Mononuclear cell (primary cell): ENCODE data around the gene SRM. TPM values are rescaled to one million over a fixed set of nuclear protein-coding genes. Genes with fewer than 3 reads are reported as not detected.
"Not testable (repeated sequence)": the region's sequence is repeated elsewhere in the genome, so short reads cannot be mapped to it uniquely, and the experiment has no call there.

Source experiments
- H3K27me3 ChIP-seq: 2 replicates; pipeline ENCODE4 v1.6.0; 2011; ENCODE audit warnings: low read length, control low read depth; ENCODE audit not compliant: insufficient read depth
- H3K4me1 ChIP-seq: 2 replicates; pipeline ENCODE4 v1.5.1; 2011; ENCODE audit warnings: mild to moderate bottlenecking, low read length, control low read depth; ENCODE audit not compliant: insufficient read depth
- H3K4me3 ChIP-seq: 2 replicates; pipeline ENCODE4 v1.5.1; 2011; ENCODE audit warnings: mild to moderate bottlenecking, low read length, moderate library complexity
- H3K9me3 ChIP-seq: 2 replicates; pipeline ENCODE4 v1.5.1; 2011; ENCODE audit warnings: low read depth, mild to moderate bottlenecking, control low read depth, low read length
- total RNA-seq: library from RNA; depleted of rRNA; stranded (reverse); fragments of >200 nt; gene quantifications from one replicate; pipeline ENCODE4 v1.2.3, GENCODE V29; 2012

The SRM gene
- 7.9 TPM for total RNA-seq

DNA sequence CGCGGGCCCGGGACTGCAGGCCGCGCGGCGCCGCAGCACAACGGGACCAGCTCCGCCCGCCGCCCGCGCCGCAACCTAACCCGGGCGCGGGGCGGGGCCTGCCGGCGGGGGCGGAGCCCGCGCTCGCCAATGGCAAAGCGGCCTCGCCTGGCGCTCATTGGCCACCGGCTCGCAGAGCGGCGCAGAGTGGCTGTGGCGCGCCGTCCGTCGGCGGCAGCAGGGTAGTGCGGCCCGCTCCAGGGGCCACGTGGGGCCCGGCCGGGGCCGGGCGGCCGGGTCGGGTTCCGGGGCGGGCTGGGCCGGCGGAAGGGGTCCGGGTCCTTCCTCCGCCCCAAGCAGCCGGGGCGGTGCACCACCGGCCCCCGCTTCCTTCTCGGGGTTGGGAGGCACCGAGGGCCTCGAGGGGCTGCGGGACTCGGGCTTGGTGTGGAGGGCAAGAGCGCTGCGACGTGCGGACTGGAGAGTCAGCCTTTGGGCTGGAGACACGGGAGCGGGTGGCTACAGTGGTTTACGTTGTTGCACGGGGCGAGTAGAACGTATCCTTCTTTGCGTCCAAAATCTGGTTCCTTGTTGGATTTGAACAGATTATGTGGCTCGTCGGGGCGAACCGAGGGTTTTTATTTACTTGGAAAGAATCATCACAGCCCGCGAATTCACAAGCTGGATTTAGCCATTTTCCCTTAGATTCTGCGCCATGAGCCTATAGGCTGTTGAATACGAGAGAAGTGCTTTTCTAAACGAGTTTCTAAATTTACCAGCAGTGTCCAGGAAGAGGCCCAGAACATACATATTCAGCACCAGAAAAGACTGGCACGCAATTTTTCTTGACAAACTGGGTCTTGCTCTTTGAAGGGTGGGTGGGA is at the start of gene SRM:
TSS of gene SRM (minus strand) at position 51 of the 863 bp plus-strand sequence. CDS start 75 bp downstream, outside the sequence.
- Histone ChIP-seq H3K4me3 (peak within 1 kb of the TSS; percentile 73), H3K4me1 (peaks cover 29% of the 10 kb centered on the region), H3K27me3 (no peaks in the 10 kb centered on the region), H3K9me3 (no peaks in the 10 kb centered on the region)

GRCh38 chr1:11109047-11109760 is 49.4 kb upstream of the SRM start:
- H3K4me1 ChIP-seq, result no peaks in the 10 kb centered on the region
- H3K9me3 ChIP-seq, result no peaks in the 10 kb centered on the region
- H3K4me3 ChIP-seq, result no peak overlapping the region
- no peaks in the 10 kb centered on the region for H3K27me3 ChIP-seq

- Histone ChIP-seq H3K4me3 (no peak overlapping the region), H3K4me1 (no peaks in the 10 kb centered on the region), H3K9me3 (no peaks in the 10 kb centered on the region), H3K27me3 (no peaks in the 10 kb centered on the region)
Observed at GRCh38 chr1:11107599-11107998, 47.8 kb upstream of the SRM start.

DNA sequence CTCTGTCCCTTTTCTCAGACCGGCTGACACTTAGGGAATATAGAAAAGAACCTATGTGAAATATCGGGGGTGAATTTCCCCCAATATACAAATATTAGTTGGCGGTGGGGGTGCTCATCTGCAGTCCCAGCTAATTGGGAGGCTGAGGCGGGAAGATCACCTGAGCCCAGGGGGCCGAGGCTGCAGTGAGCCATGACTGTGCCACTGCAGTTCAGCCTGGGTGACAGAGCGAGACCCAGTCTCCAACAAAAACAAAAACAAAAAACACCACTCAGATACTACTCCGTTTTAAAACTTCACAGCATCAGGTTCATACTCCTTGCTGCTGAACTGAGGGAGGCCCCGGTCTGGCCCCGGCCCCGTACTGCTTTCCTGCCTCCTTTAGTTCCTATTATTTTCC is 45.8 kb upstream of the SRM start:
- Histone ChIP-seq H3K4me3 (no peak overlapping the region), H3K4me1 (no peaks in the 10 kb centered on the region), H3K9me3 (no peaks in the 10 kb centered on the region), H3K27me3 (no peaks in the 10 kb centered on the region)

DNA sequence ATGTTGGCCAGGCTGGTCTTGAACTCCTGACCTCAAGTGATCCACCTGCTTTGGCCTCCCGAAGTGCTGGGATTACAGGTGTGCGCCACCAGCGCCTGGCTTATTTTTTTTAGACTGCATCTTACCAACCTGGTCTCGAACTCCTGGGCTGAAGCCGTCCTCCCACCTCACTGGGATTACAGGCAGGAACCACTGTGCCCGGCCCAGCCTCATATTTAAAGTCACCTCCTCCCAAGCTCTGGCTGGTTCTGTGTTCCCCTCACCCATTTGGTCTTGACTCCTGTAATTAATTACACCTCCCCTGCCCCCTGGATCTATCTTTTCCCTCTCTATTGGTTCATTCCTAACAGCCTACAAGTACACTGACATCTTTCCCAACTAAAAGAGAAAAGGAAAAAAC is 41.5 kb upstream of the SRM start:
- Histone ChIP-seq H3K4me3 (no peak overlapping the region), H3K27me3 (no peaks in the 10 kb centered on the region), H3K9me3 (no peaks in the 10 kb centered on the region), H3K4me1 (peaks cover 12% of the 10 kb centered on the region)

GRCh38 chr1:11100806-11101205 is 41.0 kb upstream of the SRM start:
- H3K27me3 ChIP-seq, H3K9me3 ChIP-seq, H3K4me3 ChIP-seq: not testable (repeated sequence)
- peaks cover 12% of the 10 kb centered on the region for H3K4me1 ChIP-seq

DNA sequence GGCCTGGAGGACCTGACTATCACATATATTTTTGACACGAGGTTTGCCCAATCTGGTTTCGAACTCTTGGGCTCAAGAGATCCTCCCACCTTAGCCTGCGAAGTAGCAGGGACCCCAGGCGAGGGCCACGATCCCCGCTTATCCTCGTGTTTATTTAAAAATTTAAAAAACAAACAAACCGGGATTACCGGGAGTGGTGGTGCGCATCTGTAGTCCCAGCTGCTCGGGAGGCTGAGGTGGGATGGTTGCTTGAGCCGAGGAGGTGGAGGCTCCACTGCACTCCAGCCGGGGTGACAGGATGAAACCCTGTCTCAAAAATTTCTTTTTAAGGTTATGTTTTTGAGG is 40.3 kb upstream of the SRM start:
- H3K4me1 ChIP-seq, result peaks cover 12% of the 10 kb centered on the region
- H3K27me3 ChIP-seq, result no peaks in the 10 kb centered on the region
- H3K4me3 ChIP-seq, result peak overlapping the region; percentile 97
- no peaks in the 10 kb centered on the region for H3K9me3 ChIP-seq

DNA sequence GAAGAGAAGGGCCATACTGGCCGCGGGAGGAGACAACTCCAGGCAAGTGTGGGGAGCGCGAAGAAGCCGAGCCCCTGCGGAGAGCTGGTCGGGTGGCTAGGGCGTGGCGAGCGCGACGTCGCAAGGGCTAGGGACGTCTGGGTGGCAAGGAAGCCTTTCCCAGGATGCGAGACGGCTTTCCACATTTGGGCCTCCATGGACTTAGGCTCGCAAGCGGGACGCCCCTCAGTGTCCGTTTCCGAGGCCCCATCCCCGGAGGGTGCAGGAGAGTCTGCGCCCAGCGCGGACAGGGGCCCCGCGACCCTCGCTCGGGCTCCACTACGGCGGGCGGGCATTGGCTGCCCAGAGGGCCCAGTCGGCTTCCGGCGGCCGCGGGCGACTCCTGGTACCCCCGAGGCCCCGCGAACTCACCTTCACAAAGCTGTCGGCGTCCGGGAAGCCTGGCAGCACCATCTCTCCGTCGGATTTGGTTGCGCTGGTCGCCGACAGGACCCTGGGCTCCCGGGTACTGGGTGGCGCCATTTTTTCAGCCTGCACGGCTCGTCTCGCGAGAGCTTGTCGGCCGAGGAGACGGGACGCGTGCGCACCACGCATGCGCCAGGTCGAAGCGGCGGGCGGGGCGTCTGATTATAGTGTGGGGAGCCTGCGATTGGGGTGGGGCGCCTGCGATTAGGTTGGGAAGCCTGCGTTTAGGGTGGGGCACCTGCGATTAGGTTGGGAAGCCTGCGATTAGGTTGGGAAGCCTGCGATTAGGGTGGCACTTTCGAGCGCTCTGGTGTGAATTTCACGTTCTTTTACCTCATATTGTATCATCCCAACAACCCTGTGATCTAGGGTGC is 39.7 kb upstream of the SRM start, which contains the start of gene EXOSC10:
TSS of gene EXOSC10 (minus strand) at position 560 of the 839 bp plus-strand sequence. CDS start at position 522, 38 bp downstream.
- peak within 1 kb of the TSS; percentile 97 for H3K4me3 ChIP-seq
- no peaks in the 10 kb centered on the region for H3K27me3 ChIP-seq
- no peaks in the 10 kb centered on the region for H3K9me3 ChIP-seq
- peaks cover 12% of the 10 kb centered on the region for H3K4me1 ChIP-seq

DNA sequence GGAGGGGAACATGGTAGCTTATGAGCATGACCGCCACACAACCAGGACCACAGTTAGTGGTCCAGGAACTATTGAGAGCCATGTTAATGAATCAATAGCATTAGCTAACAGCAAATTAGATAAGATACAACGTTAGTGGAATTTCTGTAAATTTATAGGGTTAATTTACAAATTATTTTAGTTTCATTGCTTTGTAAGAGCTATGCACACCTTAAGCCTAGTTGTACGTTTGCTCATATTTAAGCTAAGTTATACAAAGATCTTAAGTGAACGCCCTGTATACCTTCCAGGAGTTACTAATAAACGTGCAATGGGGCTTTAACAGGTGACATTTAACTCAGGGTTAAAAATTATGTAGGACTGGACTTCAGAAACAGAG is 39.1 kb upstream of the SRM start:
- H3K4me1 ChIP-seq, result peaks cover 12% of the 10 kb centered on the region
- no peaks in the 10 kb centered on the region for H3K27me3 ChIP-seq
- peak overlapping the region; percentile 97 for H3K4me3 ChIP-seq
- no peaks in the 10 kb centered on the region for H3K9me3 ChIP-seq

DNA sequence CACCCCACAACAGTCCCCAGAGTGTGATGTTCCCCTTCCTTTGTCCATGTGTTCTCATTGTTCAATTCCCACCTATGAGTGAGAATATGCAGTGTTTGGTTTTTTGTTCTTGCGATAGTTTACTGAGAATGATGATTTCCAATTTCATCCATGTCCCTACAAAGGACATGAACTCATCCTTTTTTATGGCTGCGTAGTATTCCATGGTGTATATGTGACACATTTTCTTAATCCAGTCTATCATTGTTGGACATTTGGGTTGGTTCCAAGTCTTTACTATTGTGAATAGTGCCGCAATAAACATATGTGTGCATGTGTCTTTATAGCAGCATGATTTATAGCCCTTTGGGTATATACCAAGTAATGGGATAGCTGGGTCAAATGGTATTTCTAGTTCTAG is 24.0 kb upstream of the SRM start:
- H3K4me1 ChIP-seq, H3K27me3 ChIP-seq, H3K9me3 ChIP-seq, H3K4me3 ChIP-seq: not testable (repeated sequence)

DNA sequence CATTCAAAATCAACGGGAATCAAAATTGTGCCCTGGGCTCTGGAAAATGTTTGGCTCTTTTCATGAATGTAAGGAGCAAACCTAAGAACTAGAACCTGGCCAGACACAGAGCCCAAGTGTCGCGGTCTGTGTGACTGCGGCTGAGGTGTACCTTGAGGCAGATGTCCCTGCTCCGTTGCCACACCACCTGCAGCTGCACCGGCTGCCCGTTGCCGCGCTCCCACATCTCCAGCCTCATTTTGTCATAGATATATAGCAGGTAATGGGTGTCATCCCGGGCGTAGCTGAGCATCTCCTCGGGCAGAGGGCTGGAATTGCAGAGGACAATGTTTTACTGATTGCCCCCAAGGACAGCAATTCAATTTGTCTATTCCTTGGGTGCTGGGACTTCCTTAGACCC is 21.1 kb upstream of the SRM start:
- no peak overlapping the region for H3K4me3 ChIP-seq
- H3K9me3 ChIP-seq, result no peaks in the 10 kb centered on the region
- H3K27me3 ChIP-seq, result no peaks in the 10 kb centered on the region
- H3K4me1 ChIP-seq, result no peaks in the 10 kb centered on the region

GRCh38 chr1:11078631-11079030 is 18.8 kb upstream of the SRM start:
- H3K4me3 ChIP-seq, result no peak overlapping the region

DNA sequence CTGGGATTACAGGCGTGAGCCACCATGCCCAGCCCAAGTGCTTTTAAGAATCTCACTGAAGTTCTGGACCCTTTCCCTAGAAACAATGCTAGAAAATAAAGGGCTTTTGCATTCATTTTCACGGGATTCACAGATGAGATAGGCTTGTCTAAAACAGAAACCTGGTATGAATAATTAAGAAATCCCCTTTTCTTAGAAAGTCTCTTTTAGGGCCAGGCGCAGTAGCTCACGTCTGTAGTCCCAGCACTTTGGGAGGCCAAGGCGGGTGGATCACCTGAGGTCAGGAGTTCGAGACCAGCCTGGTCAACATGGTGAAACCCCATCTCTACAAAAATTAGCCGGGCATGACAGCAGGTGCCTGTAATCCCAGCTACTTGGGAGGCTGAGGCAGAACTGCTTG is 13.6 kb upstream of the SRM start:
- H3K4me1 ChIP-seq, H3K4me3 ChIP-seq, H3K9me3 ChIP-seq, H3K27me3 ChIP-seq: not testable (repeated sequence)

More at GRCh38 chr1:11078631-11079030, 18.8 kb upstream of the SRM start:
- no peaks in the 10 kb centered on the region for H3K9me3 ChIP-seq
- no peaks in the 10 kb centered on the region for H3K27me3 ChIP-seq
- H3K4me1 ChIP-seq, result no peaks in the 10 kb centered on the region

GRCh38 chr1:11072216-11072917 is 12.5 kb upstream of the SRM start:
- no peaks in the 10 kb centered on the region for H3K9me3 ChIP-seq

More at GRCh38 chr1:11072216-11072917, 12.5 kb upstream of the SRM start:
- Histone ChIP-seq H3K4me3 (no peak overlapping the region), H3K4me1 (no peaks in the 10 kb centered on the region), H3K27me3 (no peaks in the 10 kb centered on the region)
